ENCODE data around the gene PLA1A.
"Not testable (repeated sequence)": the region's sequence is repeated elsewhere in the genome, so short reads cannot be mapped to it uniquely, and the experiment has no call there.

Gene PLA1A

GRCh38 chr3:119597548-119598288, at the start of gene PLA1A:
Gene PLA1A, plus strand, starts transcription at chr3:119597885. Its CDS starts 29 bp downstream, at chr3:119597914.
- peak; percentile 92 for FAIRE-seq

DNA sequence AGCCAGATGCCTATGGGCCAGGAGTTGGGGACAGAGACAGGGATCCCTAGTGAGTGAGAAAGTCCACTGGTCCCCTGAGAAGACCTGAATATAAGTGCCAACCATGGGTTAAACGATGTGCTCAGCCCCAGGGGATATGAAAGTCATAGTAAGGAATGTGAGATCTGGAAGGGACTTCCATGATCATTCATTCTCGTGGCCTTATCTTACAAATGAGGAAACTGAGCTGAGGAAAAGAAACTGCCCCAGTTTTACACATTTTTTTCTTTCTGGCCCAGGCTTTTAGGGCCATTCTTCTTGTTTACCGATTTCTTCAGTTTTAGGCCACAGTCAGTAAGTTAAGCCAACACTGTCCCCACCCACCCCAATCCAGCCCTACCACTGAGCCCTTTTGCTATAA, 49.3 kb upstream of the PLA1A start:
- FAIRE-seq = no peak

- no peak for FAIRE-seq
Observed at GRCh38 chr3:119550192-119550910, 47.3 kb upstream of the PLA1A start.

GRCh38 chr3:119551598-119551997, 46.1 kb upstream of the PLA1A start:
- FAIRE-seq = no peak

DNA sequence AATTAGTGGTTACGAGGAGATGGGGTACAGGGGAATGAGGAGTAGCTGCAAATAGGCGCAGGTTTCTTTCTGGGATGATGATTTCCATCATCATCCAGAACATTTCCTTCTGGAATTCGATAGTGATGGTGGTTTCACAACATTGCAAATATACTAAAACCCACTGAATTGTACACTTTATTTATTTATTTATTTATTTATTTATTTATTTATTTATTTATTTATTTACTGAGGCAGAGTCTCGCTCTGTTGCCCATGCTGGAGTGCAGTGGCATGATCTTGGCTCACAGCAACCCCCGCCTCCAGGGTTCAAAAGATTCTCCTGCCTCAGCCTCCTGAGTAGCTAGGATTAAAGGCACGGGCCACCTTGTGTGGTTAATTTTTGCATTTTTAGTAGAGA, 44.8 kb upstream of the PLA1A start:
- not testable (repeated sequence) for FAIRE-seq

- no peak for FAIRE-seq
Observed at GRCh38 chr3:119553823-119554415, 43.8 kb upstream of the PLA1A start.

GRCh38 chr3:119555309-119555735, 42.4 kb upstream of the PLA1A start:
- FAIRE-seq = no peak

DNA sequence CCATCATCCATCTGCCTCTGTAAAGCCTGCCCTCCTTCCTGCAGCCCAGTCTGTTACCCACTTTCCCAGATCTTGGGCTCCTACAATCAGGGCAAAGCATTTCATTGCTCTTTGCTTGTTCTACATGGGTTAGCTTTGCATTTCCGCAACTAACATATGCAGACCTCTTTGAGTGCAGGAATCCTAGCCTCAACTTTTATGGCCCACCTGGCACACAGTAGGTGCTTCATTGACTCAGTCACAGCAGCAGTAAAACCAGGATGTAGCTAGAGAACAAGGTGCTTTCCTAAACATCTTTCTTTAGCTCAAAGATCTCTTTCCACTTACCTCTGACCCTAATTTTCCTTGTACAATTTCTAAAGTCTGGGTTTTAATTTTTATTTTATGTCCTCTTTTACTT, 41.8 kb upstream of the PLA1A start:
- no peak for FAIRE-seq

GRCh38 chr3:119557192-119557876, 40.4 kb upstream of the PLA1A start:
- no peak for FAIRE-seq

DNA sequence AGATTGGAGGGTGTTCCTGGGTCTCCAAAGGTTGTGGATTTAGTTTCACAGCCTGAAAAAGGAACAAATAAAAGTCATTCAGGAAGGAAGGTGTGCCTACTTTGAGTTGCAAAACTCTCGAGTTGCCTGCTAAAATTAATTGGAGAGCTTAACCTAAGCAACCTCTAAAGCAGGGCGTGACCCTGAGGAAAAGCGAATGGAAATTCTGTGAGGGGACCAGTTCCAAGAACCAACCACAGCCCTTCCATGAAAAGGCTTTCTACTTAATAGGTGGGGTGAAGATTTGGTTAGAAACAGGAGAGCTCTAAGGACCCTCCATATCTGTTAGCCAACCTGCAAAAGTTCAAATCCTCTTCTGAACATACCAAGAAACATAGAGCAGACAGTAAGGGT, 39.8 kb upstream of the PLA1A start:
- FAIRE-seq = no peak

GRCh38 chr3:119558626-119559317, 38.9 kb upstream of the PLA1A start:
- FAIRE-seq = no peak

GRCh38 chr3:119559441-119559963, 38.2 kb upstream of the PLA1A start, which contains the start of gene CD80:
Gene CD80, minus strand, starts transcription at chr3:119559614. Its CDS starts 1,886 bp downstream, at chr3:119557728.
- no peak for FAIRE-seq

DNA sequence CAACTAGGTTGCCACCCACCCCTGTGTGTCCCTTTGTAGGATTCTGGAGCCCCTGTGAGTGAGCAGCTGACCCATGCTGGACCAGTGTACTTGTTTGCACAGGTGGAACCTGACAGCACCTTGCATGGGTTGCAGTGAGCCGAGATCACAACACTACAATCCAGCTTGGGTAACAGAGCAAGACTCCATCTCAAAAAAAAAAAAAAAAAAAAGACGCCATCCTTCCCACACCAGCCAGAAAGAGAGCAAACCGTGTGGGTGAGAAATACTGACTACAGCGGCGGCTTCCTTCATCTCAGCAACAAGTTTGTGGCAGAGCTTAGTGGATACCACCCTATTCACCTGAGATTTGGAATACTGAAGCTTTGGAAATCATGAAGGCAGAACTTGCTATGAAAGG, 37.5 kb upstream of the PLA1A start:
- no peak for FAIRE-seq

GRCh38 chr3:119562307-119562961, 35.3 kb upstream of the PLA1A start:
- FAIRE-seq = no peak

GRCh38 chr3:119563334-119563733, 34.4 kb upstream of the PLA1A start:
- FAIRE-seq = not testable (repeated sequence)

DNA sequence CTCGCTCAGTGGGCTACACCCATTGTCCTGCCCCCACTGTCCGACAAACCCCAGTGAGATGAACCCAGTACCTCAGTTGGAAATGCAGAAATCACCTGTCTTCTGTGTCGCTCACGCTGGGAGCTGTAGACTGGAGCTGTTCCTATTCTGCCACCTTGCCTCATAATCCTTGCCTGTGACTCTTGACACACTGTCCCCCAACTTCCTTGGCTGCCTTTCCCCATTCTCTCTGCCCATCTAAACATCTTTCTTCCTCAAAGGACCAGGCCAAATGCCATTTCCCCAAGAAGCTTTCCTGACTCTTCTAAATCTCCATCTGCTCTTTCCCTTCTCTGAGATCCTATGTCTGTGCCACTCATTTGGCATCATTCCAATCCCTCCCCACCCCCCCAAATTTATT, 28.5 kb upstream of the PLA1A start:
- FAIRE-seq = no peak

GRCh38 chr3:119570229-119570628, 27.5 kb upstream of the PLA1A start:
- FAIRE-seq = no peak

DNA sequence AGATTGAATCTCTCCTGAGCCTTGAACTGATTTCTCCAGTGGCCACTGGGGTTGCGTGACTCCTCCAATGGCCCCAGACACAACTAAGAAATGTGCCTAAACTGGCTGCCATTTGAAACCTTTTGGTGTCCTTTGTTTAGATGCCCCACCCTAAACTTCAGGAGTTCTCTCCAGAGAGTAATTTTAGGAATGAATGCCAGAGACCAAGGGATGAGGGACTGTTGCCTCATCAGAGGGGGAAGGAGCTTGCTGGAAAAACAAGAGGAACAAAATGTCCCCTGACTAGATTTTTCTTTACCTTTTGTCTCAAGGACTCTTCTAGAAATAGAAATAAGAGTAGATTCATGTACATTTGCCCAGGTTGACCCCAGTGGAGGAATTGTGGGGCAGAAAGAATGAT, 26.5 kb upstream of the PLA1A start:
- no peak for FAIRE-seq

DNA sequence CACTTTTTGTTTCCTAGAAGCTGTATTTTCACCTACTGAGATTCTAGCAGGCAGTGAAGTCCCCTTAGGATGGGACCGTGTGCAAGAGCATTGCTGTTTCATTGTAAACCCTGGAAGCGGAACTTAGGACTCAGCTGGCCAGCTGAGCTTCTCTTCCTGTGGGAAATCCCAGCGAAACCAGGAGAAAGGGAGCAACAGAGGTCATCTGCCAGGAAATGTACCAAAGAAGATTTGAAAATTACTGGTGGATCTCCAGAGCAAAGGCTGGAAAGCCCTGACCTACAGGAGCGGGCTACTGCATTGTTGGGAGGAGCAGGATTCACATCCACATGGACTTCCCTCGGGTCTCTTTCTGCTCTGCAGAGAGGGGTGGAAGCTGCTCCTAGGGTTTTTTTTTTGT, 26.0 kb upstream of the PLA1A start:
- no peak for FAIRE-seq

- no peak for FAIRE-seq
Observed at GRCh38 chr3:119575507-119575906, 22.2 kb upstream of the PLA1A start.

DNA sequence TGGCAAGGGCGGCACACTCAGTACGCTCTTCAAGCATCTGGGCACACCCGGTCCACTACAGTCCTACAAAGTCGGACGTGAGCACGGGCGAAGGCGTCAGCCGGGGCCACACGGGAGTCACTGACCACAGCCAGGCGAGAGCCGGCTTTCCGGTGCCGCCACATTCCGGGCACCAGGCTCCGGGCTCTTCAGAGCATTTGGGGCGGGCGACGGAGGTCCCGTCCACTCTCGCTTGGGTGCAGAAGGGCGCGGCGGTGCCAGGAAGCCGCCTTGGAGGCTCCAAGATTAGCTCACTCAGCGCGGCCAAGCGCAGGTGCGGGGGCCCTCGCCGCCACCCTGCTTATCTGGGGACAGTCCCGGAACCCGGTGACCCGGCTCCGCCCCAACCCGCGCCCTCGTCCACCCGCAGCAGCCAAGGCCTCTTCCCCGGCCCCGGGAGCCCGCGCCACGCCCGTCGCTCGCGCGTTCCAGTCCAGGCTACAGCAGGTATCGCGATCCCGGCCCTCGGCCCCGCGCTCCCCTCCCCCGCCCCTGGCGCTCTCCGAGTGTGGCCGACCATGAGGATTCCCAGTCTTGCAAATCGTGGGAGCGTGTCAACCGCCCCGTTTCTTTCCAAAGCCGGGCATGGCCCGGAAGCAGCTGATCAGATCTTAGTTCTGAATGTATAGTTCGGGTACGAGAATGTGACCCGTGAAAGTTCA, 18.2 kb upstream of the PLA1A start, which contains the start of gene ADPRH:
Gene ADPRH (plus strand): TSS at position 127 of the 701 bp plus-strand sequence. CDS start 2,678 bp downstream, outside the sequence.
- FAIRE-seq = no peak
